C4-2B (cell line): ENCODE data around the gene PDGFRB.

ENCODE experiments used
- H3K27ac ChIP-seq: fragments of 450-650 bp; 2 replicates; pipeline ENCODE4 v1.5.1; 2017
- CTCF ChIP-seq: fragments of 450-650 bp; conservative IDR thresholded peaks from 2 replicates; pipeline ENCODE4 v1.5.1; 2017; ENCODE audit warnings: mild to moderate bottlenecking
- ZFX ChIP-seq: fragments of 450-650 bp; IDR thresholded peaks from 2 replicates; pipeline ENCODE4 v1.6.1; 2017

The PDGFRB gene

GRCh38 chr5:150120617-150121447 lies 34.8 kb downstream of the PDGFRB start:
- no peak overlapping the region for H3K27ac ChIP-seq
- TF ChIP-seq CTCF (no peak), ZFX (no peak)

- TF ChIP-seq ZFX (no peak), CTCF (no peak)
- no peak overlapping the region for H3K27ac ChIP-seq
Observed at GRCh38 chr5:150120062-150120441, 35.6 kb downstream of the PDGFRB start.

- H3K27ac ChIP-seq = no peak overlapping the region
- no peak for TF ChIP-seq ZFX
- no peak for TF ChIP-seq CTCF
Observed at GRCh38 chr5:150119421-150120061, 36.1 kb downstream of the PDGFRB start.

- TF ChIP-seq ZFX = no peak
- no peak overlapping the region for H3K27ac ChIP-seq
Observed at GRCh38 chr5:150118561-150119229, 37.0 kb downstream of the PDGFRB start.

- no peak for TF ChIP-seq CTCF
- TF ChIP-seq ZFX = no peak
Observed at GRCh38 chr5:150117945-150118560, 37.6 kb downstream of the PDGFRB start.

GRCh38 chr5:150116667-150117400 lies 38.8 kb downstream of the PDGFRB start:
- TF ChIP-seq ZFX (no peak), CTCF (no peak)
- H3K27ac ChIP-seq = no peak overlapping the region

More at GRCh38 chr5:150117945-150118560, 37.6 kb downstream of the PDGFRB start:
- no peak overlapping the region for H3K27ac ChIP-seq

GRCh38 chr5:150114773-150115408 lies 40.8 kb downstream of the PDGFRB start:
- no peak overlapping the region for H3K27ac ChIP-seq
- TF ChIP-seq CTCF = no peak
- TF ChIP-seq ZFX = no peak
